HEK293T (cell line): ENCODE data around the gene SYNE4.

Source experiments
- CTCF ChIA-PET: fragments of 350-600 bp; formaldehyde crosslinking; extraction: SDS; loops from one replicate; lab custom pipeline; 2021; ENCODE audit warnings: antibody characterized with exemption, inconsistent platforms; lab: Yijun Ruan, JAX
- POLR2A ChIA-PET: fragments of 350-600 bp; formaldehyde crosslinking; extraction: SDS; loops from one replicate; lab custom pipeline; 2020; ENCODE audit warnings: antibody characterized with exemption, inconsistent platforms; lab: Yijun Ruan, JAX
- DNase-seq: peaks from one replicate; pipeline ENCODE4 v3.0.0; 2012; ENCODE audit warnings: mixed read lengths; ENCODE audit errors: extremely low spot score
- ARNT ChIP-seq: fragments of 450-650 bp; IDR thresholded peaks from 2 replicates; pipeline ENCODE4 v1.6.1; 2017; ENCODE audit warnings: mild to moderate bottlenecking
- CTBP1 ChIP-seq: fragments of 450-650 bp; IDR thresholded peaks from 2 replicates; pipeline ENCODE4 v1.6.1; 2016; ENCODE audit warnings: borderline replicate concordance
- ELF4 ChIP-seq: fragments of 450-650 bp; IDR thresholded peaks from 2 replicates; pipeline ENCODE4 v1.6.1; 2017; ENCODE audit warnings: antibody characterized with exemption
- FOXA1 ChIP-seq: fragments of 450-650 bp; IDR thresholded peaks from 2 replicates; pipeline ENCODE4 v1.6.1; 2016; ENCODE audit warnings: mild to moderate bottlenecking
- FOXK2 ChIP-seq: fragments of 450-650 bp; IDR thresholded peaks from 2 replicates; pipeline ENCODE4 v1.6.1; 2016; ENCODE audit warnings: mild to moderate bottlenecking
- FOXM1 ChIP-seq: fragments of 450-650 bp; IDR thresholded peaks from 2 replicates; pipeline ENCODE4 v1.6.1; 2017; ENCODE audit warnings: mild to moderate bottlenecking, borderline replicate concordance
- HDGF ChIP-seq: fragments of 450-650 bp; IDR thresholded peaks from 2 replicates; pipeline ENCODE4 v1.6.1; 2017; ENCODE audit warnings: antibody characterized with exemption, borderline replicate concordance
- L3MBTL2 ChIP-seq: fragments of 450-650 bp; conservative IDR thresholded peaks from 2 replicates; pipeline ENCODE4 v1.6.1; 2016; ENCODE audit warnings: mild to moderate bottlenecking
- LEF1 ChIP-seq: fragments of 450-650 bp; IDR thresholded peaks from 2 replicates; pipeline ENCODE4 v1.6.1; 2017; ENCODE audit warnings: mild to moderate bottlenecking, borderline replicate concordance
- NFRKB ChIP-seq: fragments of 450-650 bp; IDR thresholded peaks from 2 replicates; pipeline ENCODE4 v1.6.1; 2016; ENCODE audit warnings: mild to moderate bottlenecking, moderate library complexity
- PKNOX1 ChIP-seq: fragments of 450-650 bp; IDR thresholded peaks from 2 replicates; pipeline ENCODE4 v1.6.1; 2016
- SP1 ChIP-seq: fragments of 450-650 bp; IDR thresholded peaks from 2 replicates; pipeline ENCODE4 v1.6.1; 2017
- SUZ12 ChIP-seq: fragments of 450-650 bp; IDR thresholded peaks from 2 replicates; pipeline ENCODE4 v1.6.1; 2016; ENCODE audit warnings: mild to moderate bottlenecking
- TARDBP ChIP-seq: fragments of 450-650 bp; IDR thresholded peaks from 2 replicates; pipeline ENCODE4 v1.6.1; 2016
- ZNF384 ChIP-seq: fragments of 450-650 bp; IDR thresholded peaks from 2 replicates; pipeline ENCODE4 v1.6.1; 2016

Gene SYNE4

GRCh38 chr19:36009633-36010379 is 1.2 kb upstream of the SYNE4 start:
- no peak for DNase-seq
- TF ChIP-seq ELF4 (no peak), TARDBP (no peak), FOXM1 (no peak), CTBP1 (no peak), L3MBTL2 (no peak), FOXK2 (no peak), ZNF384 (no peak), NFRKB (no peak), FOXA1 (no peak), SUZ12 (no peak), PKNOX1 (no peak)
- CTCF ChIA-PET, result no interaction called here
- POLR2A ChIA-PET, result interaction anchor here (1.4 kb wide), 1 partner anchor 14 kb away, joined by 6 read pairs; no protein-coding TSS in a partner anchor

GRCh38 chr19:36009220-36009619 is 607 bp upstream of the SYNE4 start:
- ChIA-PET CTCF (no interaction called here), POLR2A (interaction anchor here (1.4 kb wide), 1 partner anchor 13 kb away, joined by 6 read pairs; no protein-coding TSS in a partner anchor)
- no peak for TF ChIP-seq PKNOX1
- TF ChIP-seq FOXA1, result no peak
- TF ChIP-seq HDGF, result no peak
- no peak for TF ChIP-seq SP1
- no peak for TF ChIP-seq CTBP1
- no peak for TF ChIP-seq ARNT
- TF ChIP-seq ZNF384, result no peak
- no peak for TF ChIP-seq ELF4
- no peak for TF ChIP-seq SUZ12
- no peak for TF ChIP-seq FOXK2
- TF ChIP-seq L3MBTL2, result no peak
- TF ChIP-seq FOXM1, result no peak
- no peak for DNase-seq

GRCh38 chr19:36006955-36007354 is 1.7 kb downstream of the SYNE4 start:
- ChIA-PET POLR2A (no interaction called here), CTCF (no interaction called here)
- no peak for DNase-seq
- no peak for TF ChIP-seq ARNT
- no peak for TF ChIP-seq FOXM1
- no peak for TF ChIP-seq FOXK2
- no peak for TF ChIP-seq PKNOX1
- TF ChIP-seq SUZ12, result no peak
- TF ChIP-seq NFRKB, result no peak
- TF ChIP-seq ZNF384, result no peak
- no peak for TF ChIP-seq HDGF
- TF ChIP-seq TARDBP, result no peak
- TF ChIP-seq CTBP1, result no peak
- TF ChIP-seq SP1, result no peak
- TF ChIP-seq L3MBTL2, result no peak
- TF ChIP-seq ELF4, result no peak

GRCh38 chr19:36003284-36003683 is 5.3 kb downstream of the SYNE4 start:
- no peak for TF ChIP-seq NFRKB
- no peak for TF ChIP-seq ARNT
- TF ChIP-seq ELF4, result no peak
- TF ChIP-seq L3MBTL2, result no peak
- TF ChIP-seq PKNOX1, result no peak
- TF ChIP-seq SUZ12, result no peak
- no peak for TF ChIP-seq CTBP1
- no peak for TF ChIP-seq TARDBP
- TF ChIP-seq FOXA1, result no peak
- TF ChIP-seq LEF1, result no peak
- no peak for TF ChIP-seq SP1
- ChIA-PET CTCF (no interaction called here), POLR2A (interaction anchor here (1.8 kb wide), 1 partner anchor 11 kb away, joined by 6 read pairs; the partner anchor contains the start of gene ALKBH6)
- no peak for DNase-seq

- TF ChIP-seq SP1 (no peak), HDGF (no peak), PKNOX1 (no peak), L3MBTL2 (no peak), SUZ12 (no peak), FOXK2 (no peak), FOXA1 (no peak), LEF1 (no peak), ARNT (no peak), FOXM1 (no peak), CTBP1 (no peak)
- ChIA-PET POLR2A (no interaction called here), CTCF (no interaction called here)
- DNase-seq, result no peak
These were observed 7.0 kb downstream of the SYNE4 start for GRCh38 chr19:36001605-36002004.
